AG08396 (cell line): ENCODE measurements around the gene PLIN3.
"Not testable (repeated sequence)": the region's sequence is repeated elsewhere in the genome, so short reads cannot be mapped to it uniquely, and the experiment has no call there.

ENCODE experiments used
- DNase-seq: peaks from one replicate; pipeline ENCODE4 v3.0.0; 2012; ENCODE audit warnings: low spot score, mixed read lengths

PLIN3 gene

GRCh38 chr19:4807188-4807587 lies 60.3 kb downstream of the PLIN3 start:
- no peak for DNase-seq

DNA sequence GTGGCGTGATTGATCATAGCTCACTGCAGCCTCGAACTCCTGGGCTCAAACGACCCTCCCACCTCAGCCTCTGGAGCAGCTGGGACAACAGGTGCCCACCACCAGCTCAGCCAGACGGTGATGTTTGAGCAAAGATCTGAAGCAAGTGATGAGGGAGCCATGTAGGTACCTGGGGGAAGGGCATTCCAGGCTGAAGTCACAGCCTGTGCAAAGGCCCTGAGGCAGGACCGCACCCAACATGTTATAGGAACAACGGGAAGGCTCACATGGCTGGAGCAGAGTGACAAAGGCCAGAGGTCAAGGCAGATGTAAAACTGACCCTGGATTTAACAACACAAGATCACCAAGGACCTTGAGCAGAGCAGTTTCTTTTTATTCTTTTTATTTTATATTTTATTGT lies 61.1 kb downstream of the PLIN3 start:
- no peak for DNase-seq

GRCh38 chr19:4805140-4805539 lies 62.3 kb downstream of the PLIN3 start:
- not testable (repeated sequence) for DNase-seq

- DNase-seq = peak; percentile 54
These were observed 63.5 kb downstream of the PLIN3 start for GRCh38 chr19:4803736-4804695.

GRCh38 chr19:4802711-4803110 lies 64.8 kb downstream of the PLIN3 start:
- DNase-seq = no peak

- DNase-seq = no peak
These were observed 66.3 kb downstream of the PLIN3 start for GRCh38 chr19:4801085-4801619.

DNA sequence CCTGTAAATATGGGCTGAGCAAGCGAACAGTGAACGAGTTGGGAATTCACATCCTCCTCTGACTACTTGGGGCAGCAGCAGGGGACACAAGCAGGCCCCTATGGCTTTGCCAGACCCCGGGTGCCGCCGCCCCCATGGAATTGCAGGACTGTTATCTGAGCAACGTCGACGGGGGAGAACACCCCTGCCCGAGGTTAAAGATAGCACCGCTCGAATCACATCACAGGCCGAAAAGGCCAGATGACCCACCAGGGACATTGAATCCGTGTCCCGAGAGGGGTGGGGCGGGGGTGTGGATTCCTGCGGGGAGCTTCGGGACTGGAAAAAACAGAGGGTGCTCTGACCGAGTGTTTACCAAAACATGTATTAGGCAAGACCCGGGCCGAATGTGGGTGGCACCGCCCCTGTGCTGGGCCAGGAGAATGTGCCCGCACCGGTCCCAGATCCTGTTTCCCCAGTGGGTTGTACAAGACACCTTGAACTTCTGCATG lies 66.8 kb downstream of the PLIN3 start:
- DNase-seq = peak; percentile 2

GRCh38 chr19:4795400-4795799 lies 72.1 kb downstream of the PLIN3 start:
- peak; percentile 4 for DNase-seq

DNA sequence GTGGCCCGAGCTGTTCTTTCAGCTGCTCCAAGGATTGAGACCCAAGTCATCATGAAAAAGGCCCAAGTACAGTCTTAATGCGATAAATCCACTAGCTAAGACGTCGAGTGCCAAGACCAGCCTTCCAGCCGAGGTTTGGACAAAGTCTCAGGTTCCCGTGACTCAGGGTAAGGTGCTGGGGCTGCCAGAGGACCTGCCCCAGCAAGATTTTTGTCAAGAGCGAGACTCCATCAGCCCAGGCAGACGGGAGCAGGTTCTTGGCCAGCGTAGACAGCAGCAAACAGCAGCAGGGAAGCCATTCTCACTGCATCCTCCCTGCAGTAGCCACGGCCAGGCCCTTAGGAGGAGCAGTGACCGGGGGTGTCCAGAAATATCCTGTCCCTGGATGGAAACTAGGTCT lies 72.5 kb downstream of the PLIN3 start:
- DNase-seq = no peak

DNA sequence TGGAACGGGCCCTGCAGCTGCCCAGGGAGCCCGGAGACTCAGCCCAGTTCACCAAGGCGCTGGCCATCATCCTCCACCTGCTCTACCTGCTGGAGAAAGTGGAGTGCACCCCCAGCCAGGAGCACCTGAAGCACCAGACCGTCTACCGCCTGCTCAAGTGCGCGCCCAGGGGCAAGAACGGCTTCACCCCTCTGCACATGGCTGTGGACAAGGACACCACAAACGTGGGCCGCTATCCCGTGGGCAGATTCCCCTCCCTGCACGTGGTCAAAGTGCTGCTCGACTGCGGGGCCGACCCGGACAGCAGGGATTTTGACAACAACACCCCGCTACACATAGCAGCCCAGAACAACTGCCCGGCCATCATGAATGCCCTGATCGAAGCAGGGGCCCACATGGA lies 74.2 kb downstream of the PLIN3 start:
- not testable (repeated sequence) for DNase-seq

GRCh38 chr19:4792866-4793195 lies 74.6 kb downstream of the PLIN3 start:
- not testable (repeated sequence) for DNase-seq

GRCh38 chr19:4792019-4792865 lies 75.2 kb downstream of the PLIN3 start:
- peak; percentile 6 for DNase-seq

- peak; percentile 98 for DNase-seq
These were observed 76.1 kb downstream of the PLIN3 start, which contains the start of gene FEM1A for GRCh38 chr19:4791183-4792018. TSS of gene FEM1A (plus strand) at chr19:4791734. CDS start at chr19:4791855, 121 bp downstream.
